AG04449 (cell line): Measurements from ENCODE around the gene IGSF11.
"Not testable (repeated sequence)": the region's sequence is repeated elsewhere in the genome, so short reads cannot be mapped to it uniquely, and the experiment has no call there.

Experiments
- CTCF ChIA-PET: fragments of 350-600 bp; formaldehyde crosslinking; extraction: SDS; loops from one replicate; lab custom pipeline; 2021; ENCODE audit warnings: antibody characterized with exemption; lab: Yijun Ruan, JAX
- POLR2A ChIA-PET: fragments of 400-600, 350-600 bp; formaldehyde crosslinking; extraction: SDS; loops from one replicate; lab custom pipeline; 2020; ENCODE audit warnings: antibody characterized with exemption, inconsistent platforms; lab: Yijun Ruan, JAX
- DNase-seq: peaks from one replicate; pipeline ENCODE4 v3.0.0-alpha.2; 2010; ENCODE audit warnings: low read depth, low spot score
- H3K4me3 ChIP-seq: 2 replicates; pipeline ENCODE4 v1.5.1; 2011; ENCODE audit warnings: low read depth, mild to moderate bottlenecking, control low read depth, low read length
- CTCF ChIP-seq: IDR thresholded peaks from one replicate; pipeline ENCODE4 v1.5.1; 2011; ENCODE audit warnings: mild to moderate bottlenecking, moderate library complexity, low read length, control low read depth, inconsistent platforms; ENCODE audit not compliant: insufficient read depth; ENCODE audit errors: missing control alignments

IGSF11 gene

GRCh38 chr3:118886708-118887107 is 147.9 kb downstream of the IGSF11 start:
- DNase-seq, result no peak
- ChIA-PET CTCF (interaction anchor here (5.7 to 9.7 kb wide), 2 partner anchors 149 to 208 kb away, joined by 65 to 310 read pairs; partner anchors contain the start of gene IGSF11), POLR2A (no interaction called here)
- TF ChIP-seq CTCF, result no peak
- H3K4me3 ChIP-seq, result no peak overlapping the region

GRCh38 chr3:118884748-118885206 is 149.9 kb downstream of the IGSF11 start:
- H3K4me3 ChIP-seq, result no peak overlapping the region
- no peak for DNase-seq
- peak; percentile 95 for TF ChIP-seq CTCF
- CTCF ChIA-PET, result interaction anchor here (0.9 to 9.7 kb wide), 22 partner anchors 8 to 796 kb away, joined by 3 to 310 read pairs (median 6); partner anchors contain the start of genes B4GALT4 and IGSF11
- POLR2A ChIA-PET, result no interaction called here

- H3K4me3 ChIP-seq, result no peak overlapping the region
- ChIA-PET CTCF (interaction anchor here (0.6 to 9.7 kb wide), 24 partner anchors 10 to 798 kb away, joined by 3 to 310 read pairs (median 4); partner anchors contain the start of genes B4GALT4 and IGSF11), POLR2A (no interaction called here)
- peak; percentile 72 for TF ChIP-seq CTCF
- peak; percentile 23 for DNase-seq
Measured at GRCh38 chr3:118882353-118882947, 152.2 kb downstream of the IGSF11 start.

GRCh38 chr3:118868051-118868450 is 166.6 kb downstream of the IGSF11 start:
- H3K4me3 ChIP-seq, result no peak overlapping the region
- no peak for DNase-seq
- TF ChIP-seq CTCF, result no peak
- ChIA-PET CTCF (interaction anchor here (2.0 kb wide), 1 partner anchor 17 kb away, joined by 6 read pairs; no protein-coding TSS in a partner anchor), POLR2A (no interaction called here)

- ChIA-PET POLR2A (no interaction called here), CTCF (interaction anchor here (1.3 kb wide), 1 partner anchor 20 kb away, joined by 4 read pairs; no protein-coding TSS in a partner anchor)
- peak; percentile 16 for TF ChIP-seq CTCF
- no peak for DNase-seq
- no peak overlapping the region for H3K4me3 ChIP-seq
Measured at GRCh38 chr3:118863731-118864322, 170.8 kb downstream of the IGSF11 start.

GRCh38 chr3:118859950-118860349 is 174.7 kb downstream of the IGSF11 start:
- TF ChIP-seq CTCF, result no peak
- ChIA-PET POLR2A (no interaction called here), CTCF (interaction anchor here (1.7 kb wide), 1 partner anchor 24 kb away, joined by 8 read pairs; no protein-coding TSS in a partner anchor)
- H3K4me3 ChIP-seq, result no peak overlapping the region
- DNase-seq, result no peak

- POLR2A ChIA-PET, H3K4me3 ChIP-seq, CTCF ChIA-PET, DNase-seq: not testable (repeated sequence)
Measured at GRCh38 chr3:118851466-118852193, 183.0 kb downstream of the IGSF11 start.
